ENCODE data around the gene KIAA2012.

GRCh38 chr2:202251494-202251893 lies 178.4 kb downstream of the KIAA2012 start:
- TF ChIP-seq CTCF (conservative IDR thresholded peaks at IDR 0.05 in 1 of 2, IDR thresholded peaks at IDR 0.05 in 1 of 2; ENCODE audit: extremely low read depth in 1 of 2, insufficient read depth in 1 of 2, low read depth in 1 of 2, low read length in 2 of 2) (no peak), EZH2 (IDR thresholded peaks at IDR 0.05; ENCODE audit: borderline replicate concordance, low read length) (no peak)

All from mammary epithelial cell (primary cell).